Measurements from ENCODE around the gene NOL7.

The NOL7 gene

GRCh38 chr6:13643125-13643524, 28.0 kb downstream of the NOL7 start:
- no peak for ATAC-seq
- TF ChIP-seq PATZ1 (CRISPR knock-in tag; IDR thresholded peaks at IDR 0.05; ENCODE audit: borderline replicate concordance) (no peak), PPARA (CRISPR knock-in tag; IDR thresholded peaks at IDR 0.05; ENCODE audit: borderline replicate concordance) (no peak), CREB5 (CRISPR knock-in tag; IDR thresholded peaks at IDR 0.05; ENCODE audit: low read depth) (no peak), OSR1 (CRISPR knock-in tag; IDR thresholded peaks at IDR 0.05) (no peak), POU6F1 (CRISPR knock-in tag; IDR thresholded peaks at IDR 0.05; ENCODE audit: borderline replicate concordance, low read depth) (no peak), ZNF8 (CRISPR knock-in tag; IDR thresholded peaks at IDR 0.05) (no peak), ZC3H10 (CRISPR knock-in tag; IDR thresholded peaks at IDR 0.05) (no peak), ARNTL (CRISPR knock-in tag; IDR thresholded peaks at IDR 0.05; ENCODE audit: borderline replicate concordance, low read depth) (no peak)

GRCh38 chr6:13648850-13649249, 33.7 kb downstream of the NOL7 start:
- no peak for ATAC-seq
- TF ChIP-seq BACH2 (CRISPR knock-in tag; IDR thresholded peaks at IDR 0.05; ENCODE audit: borderline replicate concordance) (no peak), ISL1 (CRISPR knock-in tag; IDR thresholded peaks at IDR 0.05) (no peak), CSRNP3 (CRISPR knock-in tag; IDR thresholded peaks at IDR 0.05) (no peak), OSR1 (CRISPR knock-in tag; IDR thresholded peaks at IDR 0.05) (no peak), ZFP3 (CRISPR knock-in tag; IDR thresholded peaks at IDR 0.05) (no peak), RARB (CRISPR knock-in tag; IDR thresholded peaks at IDR 0.05) (no peak), PPARA (CRISPR knock-in tag; IDR thresholded peaks at IDR 0.05; ENCODE audit: borderline replicate concordance) (no peak), ZNF70 (CRISPR knock-in tag; IDR thresholded peaks at IDR 0.05) (no peak), ZNF565 (CRISPR knock-in tag; conservative IDR thresholded peaks at IDR 0.05; ENCODE audit: low read depth) (no peak), ZC3H10 (CRISPR knock-in tag; IDR thresholded peaks at IDR 0.05) (no peak), GLIS3 (CRISPR knock-in tag; IDR thresholded peaks at IDR 0.05) (no peak), PATZ1 (CRISPR knock-in tag; IDR thresholded peaks at IDR 0.05; ENCODE audit: borderline replicate concordance) (no peak), CSDC2 (CRISPR knock-in tag; IDR thresholded peaks at IDR 0.05) (no peak), TCF4 (CRISPR knock-in tag; IDR thresholded peaks at IDR 0.05; ENCODE audit: borderline replicate concordance) (no peak), ESRRG (CRISPR knock-in tag; IDR thresholded peaks at IDR 0.05) (no peak), ZNF8 (CRISPR knock-in tag; IDR thresholded peaks at IDR 0.05) (no peak), SNAI2 (CRISPR knock-in tag; IDR thresholded peaks at IDR 0.05) (no peak), POU6F1 (CRISPR knock-in tag; IDR thresholded peaks at IDR 0.05; ENCODE audit: borderline replicate concordance, low read depth) (no peak)

GRCh38 chr6:13649393-13649792, 34.3 kb downstream of the NOL7 start:
- ATAC-seq: no peak
- TF ChIP-seq CSRNP3 (CRISPR knock-in tag; IDR thresholded peaks at IDR 0.05): no peak
- no peak for TF ChIP-seq GLIS3 (CRISPR knock-in tag; IDR thresholded peaks at IDR 0.05)
- TF ChIP-seq ZNF70 (CRISPR knock-in tag; IDR thresholded peaks at IDR 0.05): no peak
- TF ChIP-seq TSHZ2 (CRISPR knock-in tag; IDR thresholded peaks at IDR 0.05): no peak
- TF ChIP-seq PATZ1 (CRISPR knock-in tag; IDR thresholded peaks at IDR 0.05; ENCODE audit: borderline replicate concordance): no peak
- no peak for TF ChIP-seq ARNTL (CRISPR knock-in tag; IDR thresholded peaks at IDR 0.05; ENCODE audit: borderline replicate concordance, low read depth)
- TF ChIP-seq PPARA (CRISPR knock-in tag; IDR thresholded peaks at IDR 0.05; ENCODE audit: borderline replicate concordance): no peak

All from SK-N-SH treated with all-trans-retinoic acid at 6 μM for 48 hours (cell line).